Esophagus squamous epithelium (tissue), 5 donors: ENCODE measurements around the gene MTCL1. TPM values are rescaled to one million over a fixed set of nuclear protein-coding genes. Genes with fewer than 3 reads are reported as not detected.

Experiments used
- DNase-seq: peaks from one replicate; lab custom pipeline; 2025; lab: John Stamatoyannopoulos, UW
- H3K27ac ChIP-seq, 4 donors: fragments of 200-600 bp; sonication (generic); one replicate each; pipeline ENCODE4 v1.5.1; 2016 to 2019; ENCODE audit warnings: mild to moderate bottlenecking in 1 of 4
- H3K27me3 ChIP-seq, 4 donors: fragments of 200-600 bp; sonication (generic); 1 replicate in 3 of 4; 2 replicates in 1 of 4; pipeline versions ENCODE4 v1.5.1 to v1.6.0; 2017 to 2021; ENCODE audit warnings: antibody characterized with exemption in 1 of 4
- H3K36me3 ChIP-seq, 3 donors: fragments of 200-600 bp; sonication (generic); one replicate each; pipeline ENCODE4 v1.5.1; 2016 to 2019
- H3K4me1 ChIP-seq, 3 donors: fragments of 200-600 bp; sonication (generic); one replicate each; pipeline ENCODE4 v1.5.1; 2017 to 2019
- H3K4me3 ChIP-seq, 4 donors: fragments of 200-600 bp; sonication (generic); 1 replicate in 3 of 4; 2 replicates in 1 of 4; pipeline ENCODE4 v1.5.1; 2016 to 2019; ENCODE audit warnings: mild to moderate bottlenecking in 2 of 4, moderate library complexity in 1 of 4
- H3K9me3 ChIP-seq, 3 donors: fragments of 200-600 bp; sonication (generic); one replicate each; pipeline ENCODE4 v1.5.1; 2016 to 2019
- CTCF ChIP-seq, 6 experiments: fragments of 450-650 bp in 4 of 6; fragments of 200-600 bp in 2 of 6; sonication (generic) in 2 of 6; IDR thresholded peaks; one replicate each; pipeline ENCODE4 v1.5.1; 2016 to 2019; ENCODE audit warnings: antibody characterized with exemption in 6 of 6, mild to moderate bottlenecking in 4 of 6, moderate library complexity in 4 of 6
- POLR2A ChIP-seq, 4 donors: fragments of 450-650 bp; IDR thresholded peaks; one replicate each; pipeline ENCODE4 v1.6.1; 2017; ENCODE audit warnings: antibody characterized with exemption in 4 of 4, mild to moderate bottlenecking in 4 of 4, moderate library complexity in 3 of 4
- WGBS, 2 donors: methylation state at CpG; one replicate each; pipeline ENCODE4 v1.1.5; 2018; 5-methylcytosine and 5-hydroxymethylcytosine counted together
- intact Hi-C: fragments of 100-400 bp; cut with DNase I; formaldehyde crosslinking; loops from one replicate; pipeline ENCODE4 v1.15.0; 2022
- total RNA-seq, 4 donors: library from RNA; depleted of rRNA; stranded (reverse); fragments of >200 nt; gene quantifications; one replicate each; pipeline ENCODE4 v1.1.0, GENCODE V29; 2016
- donor health status: DM: yes; HTN: yes; CAD: no.

MTCL1 gene
- total RNA-seq, 4 donors from 2014 or later: 6.5 to 16.4 (median 7.9) TPM

GRCh38 chr18:8721716-8722115, 16.4 kb downstream of the MTCL1 start:
- no peak for DNase-seq
- Histone ChIP-seq H3K27ac (no peak overlapping the region), H3K9me3 (no peaks in the 10 kb centered on the region), H3K36me3 (peaks cover 0 to 12% (median 0%) of the 10 kb centered on the region in 3 donors), H3K27me3 (no peaks in the 10 kb centered on the region), H3K4me1 (peaks cover 0 to 9% (median 0%) of the 10 kb centered on the region in 3 donors), H3K4me3 (no peak overlapping the region)
- whole genome bisulfite sequencing, 2 donors: 71 to 87% methylated on average over 3 to 5 of the region's 5 CpGs
- TF ChIP-seq CTCF (IDR thresholded peaks at IDR 0.05): no peak
- intact Hi-C loops: no loop called here

GRCh38 chr18:8722946-8723820, 17.8 kb downstream of the MTCL1 start:
- no peak for TF ChIP-seq POLR2A (IDR thresholded peaks at IDR 0.05)
- TF ChIP-seq CTCF (IDR thresholded peaks at IDR 0.05): no peak
- DNase-seq: no peak
- Histone ChIP-seq H3K4me3 (no peak overlapping the region), H3K27ac (no peak overlapping the region), H3K9me3 (no peaks in the 10 kb centered on the region), H3K4me1 (peaks cover 0 to 9% (median 0%) of the 10 kb centered on the region in 3 donors), H3K27me3 (no peaks in the 10 kb centered on the region), H3K36me3 (peaks cover 0 to 12% (median 0%) of the 10 kb centered on the region in 3 donors)
- intact Hi-C loops: no loop called here
- 92 to 93% methylated on average over 12 to 13 of the region's 13 CpGs for WGBS, 2 donors

- H3K27ac ChIP-seq: peak overlapping the region in 1 of 4 donors; percentile 7
These were observed 19.1 kb downstream of the MTCL1 start for GRCh38 chr18:8724452-8724851.

GRCh38 chr18:8726281-8726680, 20.9 kb downstream of the MTCL1 start:
- no peak for DNase-seq
- Histone ChIP-seq H3K4me1 (peaks cover 0 to 19% (median 0%) of the 10 kb centered on the region in 3 donors), H3K4me3 (no peak overlapping the region), H3K36me3 (peaks cover 0 to 8% (median 0%) of the 10 kb centered on the region in 3 donors), H3K27me3 (no peaks in the 10 kb centered on the region), H3K27ac (no peak overlapping the region), H3K9me3 (no peaks in the 10 kb centered on the region)
- WGBS, 2 donors: 90 to 95% methylated on average over 4 to 16 of the region's 17 CpGs
- TF ChIP-seq POLR2A (IDR thresholded peaks at IDR 0.05) (no peak), CTCF (IDR thresholded peaks at IDR 0.05) (no peak)
- intact Hi-C loops: no loop called here

More at GRCh38 chr18:8724452-8724851, 19.1 kb downstream of the MTCL1 start:
- intact Hi-C loops: no loop called here
- no peak for DNase-seq
- 38 to 47% methylated on average over 5 to 6 of the region's 6 CpGs for WGBS, 2 donors
- TF ChIP-seq POLR2A (IDR thresholded peaks at IDR 0.05) (no peak), CTCF (IDR thresholded peaks at IDR 0.05) (no peak)
- H3K36me3 ChIP-seq: peaks cover 0 to 12% (median 0%) of the 10 kb centered on the region in 3 donors
- H3K4me3 ChIP-seq: no peak overlapping the region
- no peaks in the 10 kb centered on the region for H3K27me3 ChIP-seq
- H3K4me1 ChIP-seq: peaks cover 0 to 9% (median 0%) of the 10 kb centered on the region in 3 donors
- H3K9me3 ChIP-seq: no peaks in the 10 kb centered on the region
